ENCODE data around the gene GALNT10. TPM values are rescaled to one million over a fixed set of nuclear protein-coding genes. Genes with fewer than 3 reads are reported as not detected.

Gene GALNT10
- total and polyA plus RNA-seq, 9 of the 15 experiments (the other 6 are each of a cell fraction or from before 2014, with no cell fraction given): 4.6 to 37.1 (median 13.3) TPM

DNA sequence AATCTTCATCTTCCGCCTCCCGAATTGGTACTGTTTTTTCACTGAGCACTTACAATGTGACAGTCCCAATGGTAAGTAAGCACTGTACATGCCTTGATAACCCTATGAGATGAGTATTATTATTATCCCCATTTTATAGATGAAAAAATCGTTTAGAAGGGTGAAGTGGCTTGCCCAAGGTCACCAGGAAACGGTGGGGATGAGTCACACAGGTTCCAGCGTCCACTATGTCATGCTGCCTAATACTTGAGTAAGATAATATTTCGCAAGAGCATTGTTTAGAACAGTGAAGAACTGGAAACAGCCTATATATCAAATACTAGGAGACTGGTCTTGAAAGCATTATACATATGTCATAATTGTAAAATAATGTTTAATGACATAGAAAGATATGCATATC lies 274.6 kb downstream of the GALNT10 start (continued):
- TF ChIP-seq RBM39 (optimal IDR thresholded peaks at IDR 0.05; ENCODE audit: low read depth, low read length): no peak
- TF ChIP-seq, protein P1, sequence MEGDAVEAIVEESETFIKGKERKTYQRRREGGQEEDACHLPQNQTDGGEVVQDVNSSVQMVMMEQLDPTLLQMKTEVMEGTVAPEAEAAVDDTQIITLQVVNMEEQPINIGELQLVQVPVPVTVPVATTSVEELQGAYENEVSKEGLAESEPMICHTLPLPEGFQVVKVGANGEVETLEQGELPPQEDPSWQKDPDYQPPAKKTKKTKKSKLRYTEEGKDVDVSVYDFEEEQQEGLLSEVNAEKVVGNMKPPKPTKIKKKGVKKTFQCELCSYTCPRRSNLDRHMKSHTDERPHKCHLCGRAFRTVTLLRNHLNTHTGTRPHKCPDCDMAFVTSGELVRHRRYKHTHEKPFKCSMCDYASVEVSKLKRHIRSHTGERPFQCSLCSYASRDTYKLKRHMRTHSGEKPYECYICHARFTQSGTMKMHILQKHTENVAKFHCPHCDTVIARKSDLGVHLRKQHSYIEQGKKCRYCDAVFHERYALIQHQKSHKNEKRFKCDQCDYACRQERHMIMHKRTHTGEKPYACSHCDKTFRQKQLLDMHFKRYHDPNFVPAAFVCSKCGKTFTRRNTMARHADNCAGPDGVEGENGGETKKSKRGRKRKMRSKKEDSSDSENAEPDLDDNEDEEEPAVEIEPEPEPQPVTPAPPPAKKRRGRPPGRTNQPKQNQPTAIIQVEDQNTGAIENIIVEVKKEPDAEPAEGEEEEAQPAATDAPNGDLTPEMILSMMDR (IDR thresholded peaks at IDR 0.05 in 2 of 3, conservative IDR thresholded peaks at IDR 0.05 in 1 of 3; ENCODE audit: insufficient read depth in 2 of 3, low read depth in 1 of 3, low read length in 3 of 3): no peak
- TF ChIP-seq ZNF263 (CRISPR knock-in tag; IDR thresholded peaks at IDR 0.05; ENCODE audit: borderline replicate concordance): no peak
- no peak for TF ChIP-seq STAT5B (CRISPR knock-in tag; IDR thresholded peaks at IDR 0.05)
- no peak for TF ChIP-seq MAFK (IDR thresholded peaks at IDR 0.05; ENCODE audit: low read length)
- peak; percentile 97 for TF ChIP-seq CEBPB (tag; IDR thresholded peaks at IDR 0.05)
- TF ChIP-seq CBFA2T2 (conservative IDR thresholded peaks at IDR 0.05): no peak
- TF ChIP-seq DPF2 (IDR thresholded peaks at IDR 0.05): peak; percentile 49; the same call in 1 of the 2 replicates
- 0 out of 2 replicates have a peak, but pooled peaks have one; percentile 24 for TF ChIP-seq CEBPG (CRISPR knock-in tag; IDR thresholded peaks at IDR 0.05)
- peak; percentile 89 to 93 for TF ChIP-seq CEBPG (tag; conservative IDR thresholded peaks at IDR 0.05 in 1 of 2, IDR thresholded peaks at IDR 0.05 in 1 of 2)
- no peak for TF ChIP-seq MEF2A (IDR thresholded peaks at IDR 0.05; ENCODE audit: control insufficient read depth, low read depth, low read length)
- TF ChIP-seq PRMT5 (CRISPR knock-in tag; IDR thresholded peaks at IDR 0.05): no peak
- peak; percentile 93 for TF ChIP-seq FOSL1 (tag; conservative IDR thresholded peaks at IDR 0.05)
- no peak for TF ChIP-seq ZNF316 (IDR thresholded peaks at IDR 0.05)
- TF ChIP-seq NFRKB (IDR thresholded peaks at IDR 0.05; ENCODE audit: low read depth): no peak
- no peak for TF ChIP-seq MYNN (IDR thresholded peaks at IDR 0.05)
- TF ChIP-seq MYNN (CRISPR knock-in tag; IDR thresholded peaks at IDR 0.05): no peak
- no peak for TF ChIP-seq HDAC1 (IDR thresholded peaks at IDR 0.05)
- TF ChIP-seq YY1 (IDR thresholded peaks at IDR 0.05; ENCODE audit: borderline replicate concordance in 1 of 3, control insufficient read depth in 1 of 3, extremely low read depth in 1 of 3, insufficient read depth in 3 of 3, insufficient read length in 1 of 3, insufficient replicate concordance in 2 of 3, low read depth in 1 of 3, low read length in 2 of 3): no peak
- TF ChIP-seq DMBX1 (CRISPR knock-in tag; IDR thresholded peaks at IDR 0.05; ENCODE audit: borderline replicate concordance): no peak
- no peak for TF ChIP-seq PURB (CRISPR knock-in tag; IDR thresholded peaks at IDR 0.05; ENCODE audit: low read depth)
- no peak for TF ChIP-seq RBM34 (IDR thresholded peaks at IDR 0.05; ENCODE audit: borderline replicate concordance, insufficient read depth, low read length)
- TF ChIP-seq SMARCC2 (IDR thresholded peaks at IDR 0.05; ENCODE audit: low read depth): no peak
- TF ChIP-seq ZNF224 (CRISPR knock-in tag; IDR thresholded peaks at IDR 0.05): no peak
- no peak for TF ChIP-seq MAFF (IDR thresholded peaks at IDR 0.05; ENCODE audit: low read length)
- TF ChIP-seq CTBP1 (IDR thresholded peaks at IDR 0.05; ENCODE audit: borderline replicate concordance): no peak
- no peak for TF ChIP-seq PHB (CRISPR knock-in tag; IDR thresholded peaks at IDR 0.05)
- TF ChIP-seq, protein P2, sequence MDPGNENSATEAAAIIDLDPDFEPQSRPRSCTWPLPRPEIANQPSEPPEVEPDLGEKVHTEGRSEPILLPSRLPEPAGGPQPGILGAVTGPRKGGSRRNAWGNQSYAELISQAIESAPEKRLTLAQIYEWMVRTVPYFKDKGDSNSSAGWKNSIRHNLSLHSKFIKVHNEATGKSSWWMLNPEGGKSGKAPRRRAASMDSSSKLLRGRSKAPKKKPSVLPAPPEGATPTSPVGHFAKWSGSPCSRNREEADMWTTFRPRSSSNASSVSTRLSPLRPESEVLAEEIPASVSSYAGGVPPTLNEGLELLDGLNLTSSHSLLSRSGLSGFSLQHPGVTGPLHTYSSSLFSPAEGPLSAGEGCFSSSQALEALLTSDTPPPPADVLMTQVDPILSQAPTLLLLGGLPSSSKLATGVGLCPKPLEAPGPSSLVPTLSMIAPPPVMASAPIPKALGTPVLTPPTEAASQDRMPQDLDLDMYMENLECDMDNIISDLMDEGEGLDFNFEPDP (CRISPR knock-in tag; IDR thresholded peaks at IDR 0.05): no peak
- TF ChIP-seq ATF7 (IDR thresholded peaks at IDR 0.05): no peak
- TF ChIP-seq DDX20 (tag; IDR thresholded peaks at IDR 0.05; ENCODE audit: low read depth): no peak

Measured in K562 (cell line).